ENCODE measurements around the gene UGT1A7.
"Not testable (repeated sequence)": the region's sequence is repeated elsewhere in the genome, so short reads cannot be mapped to it uniquely, and the experiment has no call there.

Gene UGT1A7

DNA sequence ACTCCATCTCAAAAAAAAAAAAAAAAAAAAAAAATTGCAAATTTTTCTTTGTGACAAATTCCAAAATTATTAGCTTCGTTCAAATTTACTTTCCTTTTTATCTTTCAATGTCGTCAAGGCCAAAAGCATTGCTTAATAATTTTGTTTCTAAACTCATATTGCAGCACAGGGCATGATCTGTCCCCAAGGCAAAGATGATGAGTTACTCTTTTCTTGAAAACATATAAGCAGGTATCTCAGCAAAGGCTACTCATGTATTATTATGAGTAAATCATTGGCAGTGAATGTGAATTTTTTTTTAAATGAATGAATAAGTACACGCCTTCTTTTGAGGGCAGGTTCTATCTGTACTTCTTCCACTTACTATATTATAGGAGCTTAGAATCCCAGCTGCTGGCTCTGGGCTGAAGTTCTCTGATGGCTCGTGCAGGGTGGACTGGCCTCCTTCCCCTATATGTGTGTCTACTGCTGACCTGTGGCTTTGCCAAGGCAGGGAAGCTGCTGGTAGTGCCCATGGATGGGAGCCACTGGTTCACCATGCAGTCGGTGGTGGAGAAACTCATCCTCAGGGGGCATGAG lies at the start of gene UGT1A7:
Gene UGT1A7 (plus strand): TSS at position 381 of the 579 bp plus-strand sequence. CDS start 37 bp downstream, at position 418.
- DNase-seq: no peak

DNA sequence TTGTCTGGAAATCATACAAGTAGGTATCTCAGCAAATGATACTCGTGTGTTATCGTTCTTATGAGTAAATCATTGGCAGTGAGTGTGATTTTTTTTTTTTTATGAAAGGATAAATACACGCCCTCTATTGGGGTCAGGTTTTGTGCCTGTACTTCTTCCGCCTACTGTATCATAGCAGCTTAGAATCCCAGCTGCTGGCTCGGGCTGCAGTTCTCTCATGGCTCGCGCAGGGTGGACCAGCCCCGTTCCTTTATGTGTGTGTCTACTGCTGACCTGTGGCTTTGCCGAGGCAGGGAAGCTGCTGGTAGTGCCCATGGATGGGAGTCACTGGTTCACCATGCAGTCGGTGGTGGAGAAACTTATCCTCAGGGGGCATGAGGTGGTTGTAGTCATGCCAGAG lies 45.4 kb upstream of the UGT1A7 start, which contains the start of gene UGT1A10:
Gene UGT1A10 (plus strand): TSS at position 143 of the 400 bp plus-strand sequence. CDS start 75 bp downstream, at position 218.
- not testable (repeated sequence) for DNase-seq

DNA sequence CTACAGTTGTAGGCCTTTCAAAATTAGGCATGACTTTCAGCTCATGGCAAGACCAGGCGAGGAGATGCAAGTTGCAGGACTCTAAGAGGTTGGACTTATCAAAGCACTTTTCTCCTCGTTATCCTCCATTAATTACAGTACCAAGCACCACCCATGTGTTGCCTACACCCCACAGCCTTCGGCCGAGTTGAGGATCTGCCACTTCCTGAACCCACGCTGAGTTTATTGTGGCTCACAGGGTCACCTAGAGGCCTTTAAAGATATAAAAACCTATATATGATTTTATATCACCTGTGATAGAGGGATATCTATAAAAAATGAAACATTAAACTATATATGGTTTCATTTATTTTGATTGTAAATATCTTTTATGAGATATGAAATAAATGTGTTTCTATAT lies 42.9 kb upstream of the UGT1A7 start:
- no peak for DNase-seq

DNA sequence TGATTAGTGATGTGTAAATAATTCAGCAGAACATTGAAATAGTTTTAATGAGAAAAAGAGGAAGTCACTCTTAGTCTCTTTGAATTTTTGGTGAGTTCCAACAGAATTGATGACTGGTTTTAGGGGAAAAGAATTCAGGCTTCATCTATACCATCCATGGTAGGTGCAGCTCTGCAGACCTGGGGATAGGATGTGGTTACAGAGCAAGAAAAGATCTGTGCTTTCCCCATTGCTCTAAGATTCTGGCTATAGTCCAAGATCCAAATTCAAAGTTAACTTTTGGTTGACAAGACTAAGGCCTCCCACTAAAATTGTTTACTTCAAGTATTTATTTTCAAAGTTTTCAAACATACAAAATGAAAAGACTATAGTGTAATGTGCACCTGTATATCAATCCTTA lies 41.8 kb upstream of the UGT1A7 start:
- no peak for DNase-seq

DNA sequence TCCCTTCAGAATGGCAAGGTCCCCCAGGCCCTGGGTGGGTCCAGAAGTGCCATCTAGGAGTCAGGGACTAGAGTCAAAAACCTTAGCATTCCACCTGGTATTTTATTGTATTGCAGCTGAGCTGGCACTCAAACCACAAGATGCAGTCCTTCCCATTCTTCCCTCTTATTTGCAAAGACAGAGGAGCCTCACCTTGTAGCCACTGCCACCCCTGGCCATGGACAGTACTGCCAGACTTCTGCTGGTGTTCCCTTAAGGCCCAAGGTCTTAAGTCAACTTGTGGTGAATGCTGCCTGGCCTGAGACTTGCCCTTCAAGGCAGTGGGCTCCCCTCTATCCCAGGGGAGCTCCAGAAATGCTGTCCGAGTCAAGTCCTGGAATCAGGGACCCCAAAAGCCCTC lies 38.6 kb upstream of the UGT1A7 start:
- DNase-seq: peak in 1 of 2 experiments; percentile 15

DNA sequence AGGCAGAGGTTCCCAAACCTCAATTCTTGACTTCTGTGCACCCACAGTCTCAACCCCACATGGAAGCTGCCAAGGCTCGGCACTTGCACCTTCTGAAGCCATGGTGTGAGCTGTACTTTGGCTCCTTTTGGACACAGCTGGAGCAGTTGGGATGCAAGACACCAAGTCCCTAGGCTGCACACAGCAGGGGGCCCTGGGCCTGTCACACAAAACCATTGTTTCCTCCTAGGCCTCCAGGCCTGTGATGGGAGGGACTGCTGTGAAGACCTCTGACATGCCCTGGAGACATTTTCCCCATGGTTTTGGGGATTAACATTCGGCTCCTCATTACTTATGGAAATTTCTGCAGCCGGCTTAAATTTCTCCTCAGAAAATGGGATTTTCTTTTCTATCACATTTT lies 35.7 kb upstream of the UGT1A7 start:
- not testable (repeated sequence) for DNase-seq

DNA sequence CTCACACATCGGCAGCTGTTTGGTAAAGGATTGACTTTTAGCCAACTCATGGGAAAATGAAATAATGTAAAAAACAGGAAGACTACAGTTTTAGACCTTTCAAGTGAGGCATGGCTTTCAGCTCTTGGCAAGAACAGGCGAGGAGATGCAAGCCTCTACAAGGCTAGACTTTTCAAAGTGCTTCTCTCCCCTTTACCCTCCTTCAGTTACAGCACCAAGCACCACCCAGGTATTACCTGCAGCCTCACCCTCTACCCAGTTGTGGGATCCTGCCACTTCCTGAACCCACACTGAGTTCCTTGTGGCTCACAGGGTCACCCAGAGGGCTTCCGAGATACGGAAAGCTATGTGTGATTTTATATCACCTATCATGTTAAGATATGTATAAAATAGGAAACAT lies 30.7 kb upstream of the UGT1A7 start:
- DNase-seq: no peak

DNA sequence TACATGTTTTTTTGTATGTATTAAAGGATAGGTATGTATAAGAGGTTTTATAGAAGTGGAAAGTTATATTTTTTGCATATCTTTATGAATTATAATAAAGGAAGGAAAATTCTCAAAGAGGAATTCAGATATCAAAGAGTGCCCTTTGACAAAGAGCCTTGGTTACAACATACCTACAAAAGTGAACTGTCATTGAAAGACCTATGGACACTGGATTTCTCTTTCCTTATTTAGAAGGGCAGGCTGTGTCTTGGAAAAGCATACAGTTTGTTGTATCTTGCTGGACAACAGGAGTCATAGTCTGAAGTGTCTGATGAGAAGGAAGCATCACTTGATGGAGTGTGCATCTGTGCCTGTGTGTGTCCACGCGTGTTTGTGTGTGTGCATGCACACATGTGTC lies 30.3 kb upstream of the UGT1A7 start:
- DNase-seq: no peak

DNA sequence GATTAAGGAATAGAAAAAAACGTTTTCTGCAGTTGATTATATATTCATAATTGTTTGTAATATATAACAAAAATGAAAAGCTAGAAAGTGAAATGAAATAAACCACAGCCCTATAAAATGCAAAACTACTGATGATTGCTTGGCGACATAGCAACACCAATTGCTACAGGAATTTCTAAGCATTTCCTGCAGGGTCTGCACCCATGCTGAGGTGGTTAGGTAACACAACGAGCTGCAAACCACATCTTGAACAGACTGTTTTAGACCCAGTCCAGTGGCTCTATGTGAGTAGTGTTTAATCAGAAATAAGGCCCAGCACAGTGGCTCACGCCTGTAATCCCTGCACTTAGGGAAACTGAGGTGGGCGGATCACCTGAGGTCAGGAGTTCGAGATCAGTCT lies 27.2 kb upstream of the UGT1A7 start:
- no peak for DNase-seq

DNA sequence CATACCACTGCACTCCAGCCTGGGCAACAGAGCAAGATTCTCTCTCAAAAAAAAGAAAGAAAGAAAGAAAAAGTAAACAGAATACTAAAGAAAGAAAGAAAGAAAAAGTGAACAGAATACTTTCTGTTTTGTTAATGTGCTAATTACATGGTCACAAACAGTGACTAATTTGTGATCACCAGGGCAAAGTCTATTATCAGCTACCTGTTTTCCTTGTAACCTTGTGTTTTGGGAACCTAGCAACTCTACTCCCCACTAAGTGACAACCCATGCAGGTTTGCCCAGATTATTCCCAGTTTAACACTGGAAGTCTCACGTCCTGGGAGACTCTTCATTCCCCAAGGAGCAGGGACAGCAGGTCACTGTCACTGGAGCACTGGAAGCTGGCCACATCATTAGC lies 26.7 kb upstream of the UGT1A7 start:
- DNase-seq: no peak

DNA sequence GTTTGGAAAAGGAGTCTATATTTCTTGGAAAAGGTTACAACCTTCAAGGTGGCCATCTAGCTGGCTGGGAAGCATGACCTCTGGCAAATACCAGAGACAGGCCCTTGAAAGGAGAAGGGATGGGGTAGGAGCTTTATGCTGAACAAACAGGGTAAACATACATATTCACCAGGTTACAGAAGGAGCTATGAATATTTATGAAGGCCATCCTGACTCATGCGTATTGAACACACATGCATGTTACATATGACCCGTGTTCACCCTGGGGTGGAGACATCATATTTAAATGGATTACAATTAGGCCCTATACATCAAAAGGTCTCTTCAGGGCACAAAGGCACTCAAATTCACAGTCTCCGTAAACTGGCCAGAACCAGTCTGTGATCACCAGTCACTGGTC lies 25.8 kb upstream of the UGT1A7 start:
- DNase-seq: not testable (repeated sequence)

DNA sequence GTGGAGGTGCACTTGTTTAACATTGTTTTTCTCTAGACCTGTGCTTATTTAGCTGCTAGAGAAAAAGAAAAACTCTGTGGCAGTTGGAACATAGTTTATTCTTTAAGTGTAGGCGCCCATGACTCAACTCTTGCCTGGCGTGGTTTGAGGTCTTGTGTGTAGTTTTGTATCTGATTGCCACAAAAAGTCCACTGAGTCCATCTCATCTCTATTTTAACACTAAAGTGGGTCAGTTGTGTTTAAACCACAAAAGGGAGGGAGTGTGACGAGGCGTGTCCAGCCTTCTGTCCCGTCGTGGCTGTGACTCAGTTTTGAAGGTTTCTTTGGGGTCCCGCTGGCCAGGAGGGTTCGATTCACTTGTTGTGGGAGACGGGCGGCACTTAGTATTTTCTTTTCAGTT lies 25.3 kb upstream of the UGT1A7 start:
- no peak for DNase-seq

DNA sequence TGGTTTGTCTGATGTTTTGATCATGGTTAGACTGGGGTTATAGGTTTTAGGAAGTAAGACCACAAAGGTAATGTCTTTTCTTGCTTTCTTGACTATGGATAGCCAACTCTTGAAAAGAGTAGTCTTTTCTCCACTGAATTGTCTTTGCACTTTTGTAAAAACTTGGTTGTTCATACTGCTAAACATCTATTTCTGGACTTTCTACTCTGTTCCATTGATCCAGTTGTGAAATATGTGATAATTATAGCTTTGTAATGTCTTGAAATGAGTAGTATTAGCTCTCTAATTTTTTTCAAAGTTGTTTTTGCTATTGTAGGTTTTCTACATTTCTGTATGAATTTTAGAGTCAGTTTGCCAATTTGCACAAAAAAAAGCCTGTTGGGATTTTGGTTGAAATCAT lies 23.1 kb upstream of the UGT1A7 start:
- DNase-seq: no peak

DNA sequence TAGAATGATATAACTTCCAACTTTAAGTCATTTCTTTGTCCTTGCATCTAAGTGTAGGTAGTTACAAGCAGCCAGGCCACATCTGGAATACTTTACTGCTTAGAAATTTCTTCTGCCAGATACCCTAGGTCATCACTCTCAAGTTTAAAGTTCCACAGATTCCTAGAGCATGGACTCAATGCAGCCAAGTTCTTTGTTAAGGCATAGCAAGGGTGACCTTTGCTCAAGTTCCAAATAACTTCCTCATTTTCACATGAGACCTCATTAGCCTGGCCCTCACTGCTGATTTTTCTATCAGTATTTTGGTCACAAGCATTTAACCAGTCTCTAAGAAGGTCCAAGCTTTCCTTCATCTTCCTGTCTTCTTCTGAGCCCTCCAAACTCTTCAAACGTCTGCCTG lies 17.8 kb upstream of the UGT1A7 start:
- DNase-seq: no peak

DNA sequence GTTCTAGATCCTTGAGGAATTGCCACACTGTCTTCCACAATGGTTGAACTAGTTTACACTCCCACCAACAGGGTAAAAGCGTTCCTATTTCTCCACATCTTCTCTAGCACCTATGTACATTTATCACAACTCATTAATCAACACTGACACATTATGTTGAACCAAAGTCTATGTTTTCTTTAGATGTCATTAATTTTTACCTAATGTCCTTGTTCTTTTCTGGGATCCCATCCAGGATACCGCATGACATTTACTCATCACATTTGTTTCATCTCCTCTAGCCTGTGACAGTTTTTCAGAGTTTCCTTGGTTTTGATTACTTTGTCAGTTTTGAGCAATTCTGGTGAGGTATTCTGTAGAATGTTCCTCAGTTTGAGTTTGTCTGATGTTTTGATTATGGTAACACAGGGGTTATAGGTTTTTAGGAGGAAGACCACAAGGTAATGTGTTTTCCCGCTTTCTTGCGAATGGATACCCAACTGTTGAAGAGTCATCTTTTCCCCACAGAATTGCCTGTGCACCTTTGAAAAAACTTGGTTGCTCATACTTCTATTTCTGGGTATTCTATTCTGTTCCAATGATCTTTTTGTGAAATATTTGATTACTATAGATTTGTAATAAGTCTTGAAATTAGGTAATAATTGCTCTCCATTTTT lies 13.0 kb upstream of the UGT1A7 start:
- DNase-seq: no peak

DNA sequence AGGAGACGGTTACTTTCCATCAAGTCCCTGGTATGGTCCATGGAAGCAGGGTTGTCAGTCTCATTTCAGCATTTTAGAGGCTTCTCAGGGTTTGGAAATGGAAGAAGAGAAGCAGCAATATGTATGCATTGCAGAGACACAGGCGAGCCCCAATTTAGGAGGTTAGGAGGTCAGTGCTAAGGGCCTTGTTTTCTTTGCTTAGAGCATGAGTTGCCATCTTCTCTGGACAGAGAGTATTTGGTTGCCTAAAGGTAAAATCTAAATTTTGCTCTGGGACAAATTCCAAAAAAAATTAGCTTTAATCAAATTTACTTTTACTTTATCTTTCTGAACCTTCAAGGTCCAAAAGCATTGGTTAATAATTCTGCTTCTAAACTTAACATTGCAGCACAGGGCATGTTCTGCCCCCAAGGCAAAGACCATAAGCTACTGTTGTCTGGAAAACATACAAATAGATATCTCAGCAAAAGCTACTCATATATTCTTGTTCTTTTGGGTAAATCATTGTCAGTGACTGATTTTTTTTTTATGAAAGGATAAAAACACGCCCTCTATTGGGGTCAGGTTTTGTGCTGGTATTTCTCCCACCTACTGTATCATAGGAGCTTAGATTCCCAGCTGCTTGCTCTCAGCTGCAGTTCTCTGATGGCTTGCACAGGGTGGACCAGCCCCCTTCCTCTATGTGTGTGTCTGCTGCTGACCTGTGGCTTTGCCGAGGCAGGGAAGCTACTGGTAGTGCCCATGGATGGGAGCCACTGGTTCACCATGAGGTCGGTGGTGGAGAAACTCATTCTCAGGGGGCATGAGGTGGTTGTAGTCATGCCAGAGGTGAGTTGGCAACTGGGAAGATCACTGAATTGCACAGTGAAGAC lies 10.2 kb upstream of the UGT1A7 start, which contains the start of gene UGT1A9:
Gene UGT1A9 (plus strand): TSS at position 609 of the 872 bp plus-strand sequence. CDS start 37 bp downstream, at position 646.
- no peak for DNase-seq

DNA sequence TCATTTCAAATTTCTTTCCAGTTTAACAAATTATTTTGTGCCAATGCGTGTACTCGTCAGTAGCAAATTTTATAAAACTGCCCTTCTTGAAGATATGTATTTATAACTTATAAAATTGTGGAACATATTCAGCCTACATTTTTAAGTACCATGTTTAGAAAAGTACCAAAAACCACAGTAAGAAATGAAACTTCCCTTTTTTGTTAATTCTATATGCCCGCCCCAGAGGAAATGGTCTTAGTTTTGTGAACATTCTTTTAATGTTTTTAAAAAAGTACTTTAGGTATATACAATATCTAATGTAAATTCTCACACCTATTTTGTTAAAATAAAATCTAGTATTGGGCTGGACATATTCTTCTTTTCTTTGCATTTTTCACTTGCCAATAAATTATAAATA lies 8.8 kb upstream of the UGT1A7 start:
- DNase-seq: no peak

DNA sequence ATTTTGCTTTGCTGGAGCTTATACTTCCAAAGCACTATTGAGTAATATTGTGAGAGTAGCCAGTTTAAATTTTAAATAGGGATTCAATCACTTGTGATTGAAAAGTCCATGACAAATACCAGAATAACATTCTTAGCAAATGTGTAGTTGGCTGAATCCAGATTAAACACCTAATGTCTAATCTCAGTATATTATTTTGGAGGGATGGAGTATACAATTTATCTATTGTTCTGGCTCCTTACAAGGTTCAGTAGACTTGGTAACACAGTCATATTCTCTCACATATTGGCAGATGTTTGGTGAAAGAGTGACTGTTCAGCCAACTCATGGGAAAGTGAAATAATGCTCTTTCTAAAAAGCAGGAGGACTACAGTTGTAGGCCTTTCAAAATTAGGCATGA lies 7.8 kb upstream of the UGT1A7 start:
- DNase-seq: no peak

DNA sequence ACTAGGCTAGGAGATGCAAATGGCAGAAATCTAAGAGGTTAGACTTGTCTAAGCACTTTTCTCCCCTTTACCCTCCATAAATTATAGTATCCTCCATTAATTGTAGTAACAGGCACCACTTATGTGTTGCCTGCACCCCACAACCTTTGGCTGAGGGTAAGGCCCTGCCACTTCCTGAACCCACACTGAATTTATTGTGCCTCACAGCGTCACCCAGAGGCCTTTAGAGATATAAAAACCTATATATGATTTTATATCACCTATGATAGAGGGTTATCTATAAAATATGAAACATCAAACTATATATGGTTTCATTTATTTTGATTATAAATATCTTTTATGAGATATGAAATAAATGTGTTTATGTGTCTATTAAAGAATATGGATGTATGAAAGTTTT lies 7.4 kb upstream of the UGT1A7 start:
- no peak for DNase-seq

DNA sequence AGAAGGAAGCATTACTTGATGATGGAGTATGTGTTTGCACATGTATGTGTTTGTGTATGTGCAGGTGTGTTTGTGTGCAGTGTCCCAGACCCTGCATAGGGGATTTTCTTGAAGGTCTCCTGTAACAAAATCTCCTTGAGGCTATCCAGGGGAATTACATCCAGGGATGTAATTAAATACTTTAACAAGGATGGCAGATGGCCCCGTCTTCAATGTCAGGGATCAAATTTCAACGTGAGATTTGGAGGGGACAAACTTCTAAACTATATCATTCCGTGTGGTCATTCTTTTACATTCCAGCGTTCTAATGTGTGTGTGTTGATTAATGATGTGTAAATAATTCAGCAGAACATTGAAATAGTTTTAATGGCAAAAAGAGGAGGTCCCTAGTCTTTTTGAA lies 6.7 kb upstream of the UGT1A7 start:
- peak in 1 of 2 experiments; percentile 6 for DNase-seq

DNA sequence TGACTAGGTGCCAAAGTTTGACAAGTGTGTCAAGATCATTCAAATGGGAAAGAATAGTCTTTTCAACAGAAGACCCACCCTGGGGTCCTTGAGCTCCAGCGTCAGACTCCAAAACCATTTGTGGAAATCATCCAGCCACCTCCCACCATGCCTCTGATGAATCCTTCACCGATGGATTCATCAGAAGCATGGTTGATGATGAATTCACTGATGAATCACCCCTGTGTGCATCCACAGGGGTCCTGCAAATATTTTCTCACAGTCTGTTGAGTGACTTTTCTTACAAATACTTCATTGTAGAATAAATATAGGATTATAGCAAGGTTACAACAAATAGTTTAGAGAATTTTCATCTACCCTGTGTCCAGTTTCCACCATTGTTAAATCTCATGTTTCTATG lies 5.7 kb upstream of the UGT1A7 start:
- no peak for DNase-seq

DNA sequence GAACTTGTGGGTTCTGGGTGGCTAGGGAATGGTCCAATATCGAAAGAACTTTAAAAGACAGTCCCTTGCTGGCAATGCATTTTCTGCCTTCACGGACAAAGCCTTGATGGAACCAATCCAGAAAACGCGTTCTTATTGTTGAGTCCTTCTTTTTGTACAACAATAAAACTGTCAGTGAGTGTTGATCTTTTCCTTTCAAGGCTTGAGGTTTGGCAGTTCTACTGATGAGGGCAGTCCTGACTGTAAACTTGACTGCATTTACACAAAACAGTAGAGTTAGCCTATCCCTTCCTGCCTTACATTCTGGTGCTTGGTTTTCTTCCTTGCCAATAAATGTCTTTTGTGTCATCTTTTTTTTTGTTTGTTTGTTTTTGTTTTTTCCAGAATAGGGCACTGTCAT lies 2.5 kb upstream of the UGT1A7 start:
- no peak for DNase-seq

DNA sequence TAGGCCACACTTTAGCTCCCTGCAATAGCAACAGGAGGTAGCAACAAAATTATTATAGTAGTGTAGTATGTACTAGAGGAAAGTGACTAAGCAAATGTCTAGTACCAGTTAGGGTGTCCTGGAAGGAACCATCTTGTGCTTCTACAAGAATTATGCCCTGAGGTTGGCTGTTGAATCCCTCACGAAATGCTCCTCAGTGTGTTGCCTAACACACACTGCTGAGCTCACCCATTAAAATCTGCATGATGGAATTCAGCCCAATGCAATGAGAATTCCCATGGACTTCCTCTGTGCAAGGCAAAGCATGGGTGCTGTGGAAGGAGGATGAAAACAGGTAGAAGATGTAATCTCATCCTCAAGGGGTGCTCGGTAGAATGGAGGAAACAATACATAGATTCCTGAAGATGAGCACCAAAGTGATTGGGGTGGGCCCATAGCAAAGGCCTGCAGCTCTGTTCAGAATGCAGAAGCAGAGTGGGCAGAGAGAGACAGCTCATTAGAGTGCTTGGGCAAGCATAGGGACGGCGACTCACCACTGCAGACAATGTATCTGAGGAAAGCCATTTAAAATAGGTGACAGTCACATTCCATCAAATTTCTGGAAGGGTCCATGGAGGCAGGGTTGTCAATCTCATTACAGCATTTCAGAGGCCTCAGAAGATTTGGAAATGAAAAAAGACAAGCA lies 1.2 kb upstream of the UGT1A7 start:
- DNase-seq: no peak
